ENCODE results near the gene TSEN2. TPM values are rescaled to one million over a fixed set of nuclear protein-coding genes. Genes with fewer than 3 reads are reported as not detected.
"Not testable (repeated sequence)": the region's sequence is repeated elsewhere in the genome, so short reads cannot be mapped to it uniquely, and the experiment has no call there.

TSEN2 gene
- polyA plus RNA-seq, 1 donor (not counting 4 experiments of a cell fraction or from before 2014, with no cell fraction given) = 23.8 TPM

DNA sequence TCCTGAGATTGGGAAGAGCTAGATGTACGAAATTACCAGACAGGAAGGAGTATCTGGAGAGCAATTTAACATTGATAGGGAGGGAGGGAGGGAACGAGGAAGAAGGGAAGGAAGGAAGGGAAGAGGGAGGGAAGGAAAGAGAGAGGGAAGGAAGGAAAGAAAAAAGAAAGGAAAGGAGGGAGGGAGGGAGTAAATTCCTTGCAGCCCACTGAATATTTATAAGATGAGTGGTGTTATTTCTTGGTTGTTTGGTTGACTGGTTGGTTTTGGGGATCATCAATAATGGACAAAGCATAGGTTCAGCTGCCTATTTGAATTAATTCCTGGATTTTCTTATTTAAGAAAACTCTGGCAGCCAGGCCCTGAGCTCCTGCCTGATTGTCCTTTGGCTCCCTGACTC, 15.5 kb upstream of the TSEN2 start:
- FAIRE-seq = no peak
- H3K9me3 ChIP-seq (ENCODE audit: control insufficient read depth, low read depth, low read length) = no peaks in the 10 kb centered on the region

DNA sequence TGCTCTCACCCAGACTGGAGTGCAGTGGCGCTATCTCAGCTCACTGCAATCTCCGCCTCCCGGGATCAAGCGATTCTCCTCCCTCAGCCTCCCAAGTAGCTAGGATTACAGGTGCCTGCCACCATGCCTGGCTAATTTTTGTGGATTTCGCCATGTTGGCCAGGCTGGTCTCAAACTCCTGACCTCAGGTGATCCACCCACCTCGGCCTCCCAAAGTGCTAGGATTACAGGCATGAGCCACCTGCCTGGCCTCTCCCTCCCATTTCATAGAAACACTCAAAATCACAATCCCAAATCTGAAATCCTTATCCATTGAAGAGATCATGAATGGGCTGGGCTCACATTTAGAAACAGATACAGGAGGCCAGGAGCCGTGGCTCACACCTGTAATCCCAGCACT, 15.1 kb upstream of the TSEN2 start:
- FAIRE-seq; H3K27ac ChIP-seq (ENCODE audit: control insufficient read depth, insufficient read depth, low read length); H3K4me2 ChIP-seq (ENCODE audit: control insufficient read depth, extremely low read depth, insufficient read depth, low read depth, low read length); H2AFZ ChIP-seq (ENCODE audit: control insufficient read depth, low read length); H3K36me3 ChIP-seq (ENCODE audit: control insufficient read depth in 2 of 2, extremely low read depth in 1 of 2, insufficient read depth in 2 of 2, low read length in 2 of 2); H3K9me1 ChIP-seq (ENCODE audit: control insufficient read depth, extremely low read depth, insufficient read depth, low read length); H3K27me3 ChIP-seq (ENCODE audit: control insufficient read depth, extremely low read depth, insufficient read depth, low read length); H3K4me1 ChIP-seq (ENCODE audit: control insufficient read depth, extremely low read depth, insufficient read depth, low read length); H3K9me3 ChIP-seq (ENCODE audit: control insufficient read depth, low read depth, low read length); DNase-seq (ENCODE audit: low read depth, low spot score); H3K9ac ChIP-seq (ENCODE audit: control insufficient read depth, extremely low read depth, insufficient read depth, low read length); H3K4me3 ChIP-seq (ENCODE audit: control insufficient read depth in 2 of 3, extremely low read depth in 1 of 3, insufficient read depth in 2 of 3, low read depth in 1 of 3, low read length in 3 of 3); H3K79me2 ChIP-seq (ENCODE audit: control insufficient read depth, insufficient read depth, low read length); H4K20me1 ChIP-seq (ENCODE audit: control insufficient read depth, extremely low read depth, insufficient read depth, low read length); dilution Hi-C loops (cut with MboI; ENCODE audit: extremely low pct_ligation_motif_present, low sequenced_read_pairs): not testable (repeated sequence)

More for the DNA sequence above, 15.5 kb upstream of the TSEN2 start:
- H3K9ac ChIP-seq (ENCODE audit: control insufficient read depth, extremely low read depth, insufficient read depth, low read length) = no peak overlapping the region
- no peak overlapping the region for H3K27ac ChIP-seq (ENCODE audit: control insufficient read depth, insufficient read depth, low read length)
- H3K9me1 ChIP-seq (ENCODE audit: control insufficient read depth, extremely low read depth, insufficient read depth, low read length) = no peaks in the 10 kb centered on the region
- H4K20me1 ChIP-seq (ENCODE audit: control insufficient read depth, extremely low read depth, insufficient read depth, low read length) = no peaks in the 10 kb centered on the region
- H3K4me2 ChIP-seq (ENCODE audit: control insufficient read depth, extremely low read depth, insufficient read depth, low read depth, low read length) = no peak overlapping the region
- no peaks in the 10 kb centered on the region for H3K27me3 ChIP-seq (ENCODE audit: control insufficient read depth, extremely low read depth, insufficient read depth, low read length)
- H3K4me3 ChIP-seq (ENCODE audit: control insufficient read depth in 2 of 3, extremely low read depth in 1 of 3, insufficient read depth in 2 of 3, low read depth in 1 of 3, low read length in 3 of 3) = no peak overlapping the region
- dilution Hi-C loops (cut with MboI; ENCODE audit: extremely low pct_ligation_motif_present, low sequenced_read_pairs) = no loop called here
- H3K4me1 ChIP-seq (ENCODE audit: control insufficient read depth, extremely low read depth, insufficient read depth, low read length) = peaks cover 5% of the 10 kb centered on the region
- H3K36me3 ChIP-seq (ENCODE audit: control insufficient read depth in 2 of 2, extremely low read depth in 1 of 2, insufficient read depth in 2 of 2, low read length in 2 of 2) = no peaks in the 10 kb centered on the region
- TF ChIP-seq EZH2 (IDR thresholded peaks at IDR 0.05; ENCODE audit: low read length) = no peak
- TF ChIP-seq, protein P1, sequence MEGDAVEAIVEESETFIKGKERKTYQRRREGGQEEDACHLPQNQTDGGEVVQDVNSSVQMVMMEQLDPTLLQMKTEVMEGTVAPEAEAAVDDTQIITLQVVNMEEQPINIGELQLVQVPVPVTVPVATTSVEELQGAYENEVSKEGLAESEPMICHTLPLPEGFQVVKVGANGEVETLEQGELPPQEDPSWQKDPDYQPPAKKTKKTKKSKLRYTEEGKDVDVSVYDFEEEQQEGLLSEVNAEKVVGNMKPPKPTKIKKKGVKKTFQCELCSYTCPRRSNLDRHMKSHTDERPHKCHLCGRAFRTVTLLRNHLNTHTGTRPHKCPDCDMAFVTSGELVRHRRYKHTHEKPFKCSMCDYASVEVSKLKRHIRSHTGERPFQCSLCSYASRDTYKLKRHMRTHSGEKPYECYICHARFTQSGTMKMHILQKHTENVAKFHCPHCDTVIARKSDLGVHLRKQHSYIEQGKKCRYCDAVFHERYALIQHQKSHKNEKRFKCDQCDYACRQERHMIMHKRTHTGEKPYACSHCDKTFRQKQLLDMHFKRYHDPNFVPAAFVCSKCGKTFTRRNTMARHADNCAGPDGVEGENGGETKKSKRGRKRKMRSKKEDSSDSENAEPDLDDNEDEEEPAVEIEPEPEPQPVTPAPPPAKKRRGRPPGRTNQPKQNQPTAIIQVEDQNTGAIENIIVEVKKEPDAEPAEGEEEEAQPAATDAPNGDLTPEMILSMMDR (optimal IDR thresholded peaks at IDR 0.05 in 1 of 3, IDR thresholded peaks at IDR 0.05 in 1 of 3, conservative IDR thresholded peaks at IDR 0.05 in 1 of 3; ENCODE audit: extremely low read depth in 1 of 3, insufficient read depth in 2 of 3, low read length in 3 of 3) = no peak
- H3K79me2 ChIP-seq (ENCODE audit: control insufficient read depth, insufficient read depth, low read length) = no peaks in the 10 kb centered on the region
- no peak overlapping the region for H2AFZ ChIP-seq (ENCODE audit: control insufficient read depth, low read length)
- no peak for DNase-seq (ENCODE audit: low read depth, low spot score)

DNA sequence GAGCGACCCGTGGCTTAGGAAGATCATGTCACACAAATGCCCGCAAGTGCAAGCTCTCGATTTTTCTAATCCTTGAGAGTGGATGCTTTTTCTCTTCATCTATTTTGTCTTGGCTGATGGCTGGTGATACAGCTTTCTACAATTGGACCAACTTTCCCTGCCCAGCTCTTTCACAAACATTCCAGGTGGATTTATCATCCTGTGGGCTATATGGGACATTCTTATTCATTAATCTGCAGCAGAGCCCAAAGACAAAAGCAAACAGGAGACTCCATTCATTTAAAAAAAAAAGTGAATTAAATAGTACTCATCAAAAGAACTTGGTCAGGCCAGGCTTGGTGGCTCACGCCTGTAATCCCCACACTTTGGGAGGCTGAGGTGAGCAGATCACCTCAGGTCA, 14.2 kb upstream of the TSEN2 start:
- dilution Hi-C loops (cut with MboI; ENCODE audit: extremely low pct_ligation_motif_present, low sequenced_read_pairs) = no loop called here
- Histone ChIP-seq H3K27ac (ENCODE audit: control insufficient read depth, insufficient read depth, low read length) (no peak overlapping the region), H3K4me3 (ENCODE audit: control insufficient read depth in 2 of 3, extremely low read depth in 1 of 3, insufficient read depth in 2 of 3, low read depth in 1 of 3, low read length in 3 of 3) (no peak overlapping the region), H3K9me1 (ENCODE audit: control insufficient read depth, extremely low read depth, insufficient read depth, low read length) (no peaks in the 10 kb centered on the region), H2AFZ (ENCODE audit: control insufficient read depth, low read length) (no peak overlapping the region), H3K27me3 (ENCODE audit: control insufficient read depth, extremely low read depth, insufficient read depth, low read length) (no peaks in the 10 kb centered on the region), H3K36me3 (ENCODE audit: control insufficient read depth in 2 of 2, extremely low read depth in 1 of 2, insufficient read depth in 2 of 2, low read length in 2 of 2) (no peaks in the 10 kb centered on the region), H3K79me2 (ENCODE audit: control insufficient read depth, insufficient read depth, low read length) (no peaks in the 10 kb centered on the region), H3K4me2 (ENCODE audit: control insufficient read depth, extremely low read depth, insufficient read depth, low read depth, low read length) (no peak overlapping the region), H3K9me3 (ENCODE audit: control insufficient read depth, low read depth, low read length) (no peaks in the 10 kb centered on the region), H3K4me1 (ENCODE audit: control insufficient read depth, extremely low read depth, insufficient read depth, low read length) (peaks cover 5% of the 10 kb centered on the region), H4K20me1 (ENCODE audit: control insufficient read depth, extremely low read depth, insufficient read depth, low read length) (no peaks in the 10 kb centered on the region), H3K9ac (ENCODE audit: control insufficient read depth, extremely low read depth, insufficient read depth, low read length) (no peak overlapping the region)
- DNase-seq (ENCODE audit: low read depth, low spot score) (no peak), FAIRE-seq (no peak)
- TF ChIP-seq, protein P1 (optimal IDR thresholded peaks at IDR 0.05 in 1 of 3, IDR thresholded peaks at IDR 0.05 in 1 of 3, conservative IDR thresholded peaks at IDR 0.05 in 1 of 3; ENCODE audit: extremely low read depth in 1 of 3, insufficient read depth in 2 of 3, low read length in 3 of 3) = no peak
- TF ChIP-seq EZH2 (IDR thresholded peaks at IDR 0.05; ENCODE audit: low read length) = no peak

Data from keratinocyte (primary cell).